Activated T-helper 1 cell treated with Interleukin-2 at 50 U/mL for 16 hours (primary cell): ENCODE results near the gene KANSL2.
"Not testable (repeated sequence)": the region's sequence is repeated elsewhere in the genome, so short reads cannot be mapped to it uniquely, and the experiment has no call there.

Experiments used
- DNase-seq: peaks from one replicate; pipeline ENCODE4 v3.0.0-alpha.2; 2020; ENCODE audit warnings: low read depth

The KANSL2 gene

DNA sequence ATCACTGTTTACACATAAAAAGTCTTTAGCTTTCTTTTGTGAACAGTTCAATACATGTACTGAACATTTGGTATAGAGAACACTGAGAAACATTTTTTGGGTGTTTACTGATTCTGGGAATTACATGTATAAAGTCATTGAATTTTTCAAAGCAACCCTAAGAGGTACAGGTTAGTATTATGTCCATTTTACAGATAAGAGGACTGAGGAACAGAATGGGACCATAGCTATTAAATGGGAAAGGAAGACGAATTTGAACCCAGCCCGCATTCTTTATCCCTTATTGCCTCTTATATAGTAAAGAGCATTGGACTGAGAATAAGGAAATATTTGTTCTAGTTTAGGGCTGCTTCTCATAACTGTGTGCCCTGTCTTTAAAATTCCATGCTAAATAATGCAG lies 889 bp upstream of the KANSL2 start:
- DNase-seq = no peak

- not testable (repeated sequence) for DNase-seq
Measured at GRCh38 chr12:48682533-48682905, 481 bp upstream of the KANSL2 start.

- no peak for DNase-seq
Measured at GRCh38 chr12:48681399-48681709, 684 bp downstream of the KANSL2 start.

DNA sequence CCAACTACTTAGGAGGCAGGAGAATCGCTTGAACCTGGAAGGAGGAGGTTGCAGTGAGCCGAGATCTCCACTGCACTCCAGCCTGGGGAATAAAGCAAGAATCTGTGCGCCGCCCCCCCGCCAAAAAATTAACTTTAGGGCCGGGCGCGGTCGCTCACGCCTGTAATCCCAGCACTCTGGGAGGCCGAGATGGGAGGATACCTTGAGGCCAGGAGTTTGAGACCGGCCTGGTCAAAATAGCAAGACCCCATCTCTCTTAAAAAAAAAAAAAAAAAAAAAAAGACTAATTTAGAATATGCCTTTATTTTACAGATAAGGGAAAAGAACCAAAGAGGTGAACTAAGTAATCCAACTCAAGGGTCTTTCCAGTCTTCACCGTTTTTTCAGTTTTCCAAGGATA lies 1.2 kb downstream of the KANSL2 start:
- DNase-seq = no peak

- DNase-seq = no peak
Measured at GRCh38 chr12:48678551-48679185, 3.4 kb downstream of the KANSL2 start.

DNA sequence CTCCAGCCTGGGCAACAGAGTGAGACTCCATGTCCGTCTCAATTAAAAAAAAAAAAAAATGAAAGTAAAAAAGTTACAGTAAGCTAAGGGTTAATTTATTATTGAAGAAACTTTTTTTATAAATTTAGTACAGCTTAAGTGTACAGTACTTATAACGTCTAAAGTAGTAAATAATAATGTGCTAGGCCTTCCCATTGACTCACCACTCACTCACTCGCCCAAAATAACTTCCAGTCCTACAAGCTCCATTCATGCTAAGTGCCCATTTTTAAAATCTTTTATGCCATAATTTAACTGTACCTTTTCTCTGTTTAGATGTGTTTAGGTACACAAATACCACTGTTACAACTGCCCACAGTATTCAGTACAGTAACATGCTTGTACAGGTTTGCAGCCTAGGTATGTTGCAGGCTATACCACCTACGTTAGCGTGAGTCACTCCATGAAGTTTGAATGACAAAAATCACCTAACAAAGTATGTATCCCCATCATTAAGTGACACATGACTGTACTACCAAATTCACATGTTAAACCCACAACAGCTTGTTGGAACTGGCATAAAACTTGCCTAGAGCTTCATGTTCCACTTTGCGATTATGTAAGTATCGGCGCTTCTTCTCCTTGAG lies 10.7 kb downstream of the KANSL2 start:
- DNase-seq = no peak

GRCh38 chr12:48668996-48669395 lies 13.0 kb downstream of the KANSL2 start:
- DNase-seq = no peak

DNA sequence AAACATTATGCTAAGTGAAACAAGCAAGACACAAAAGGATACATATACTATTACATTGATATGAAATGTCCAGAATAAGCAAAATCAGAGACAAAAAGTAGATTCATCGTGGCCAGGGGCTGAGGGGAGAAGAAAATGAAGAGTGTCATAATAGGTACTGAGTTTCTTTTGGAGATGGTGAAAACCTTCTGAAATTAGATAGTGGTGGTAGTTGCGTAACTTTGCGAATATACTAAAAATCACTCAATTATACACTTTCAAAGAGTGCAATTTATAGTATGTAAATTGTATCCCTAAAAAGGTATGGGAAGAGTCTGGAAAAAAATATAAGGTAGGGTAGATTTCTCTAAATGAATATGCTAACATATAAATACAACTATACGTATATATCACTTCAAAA lies 22.2 kb downstream of the KANSL2 start:
- DNase-seq = no peak

GRCh38 chr12:48651681-48652080 lies 30.4 kb downstream of the KANSL2 start:
- DNase-seq = no peak

GRCh38 chr12:48645354-48645753 lies 36.7 kb downstream of the KANSL2 start:
- DNase-seq = not testable (repeated sequence)

- DNase-seq = no peak
Measured at GRCh38 chr12:48643011-48643410, 39.0 kb downstream of the KANSL2 start.

- DNase-seq = not testable (repeated sequence)
Measured at GRCh38 chr12:48641752-48642555, 40.1 kb downstream of the KANSL2 start.

- no peak for DNase-seq
Measured at GRCh38 chr12:48640854-48641253, 41.2 kb downstream of the KANSL2 start.

- no peak for DNase-seq
Measured at GRCh38 chr12:48640428-48640827, 41.6 kb downstream of the KANSL2 start.

DNA sequence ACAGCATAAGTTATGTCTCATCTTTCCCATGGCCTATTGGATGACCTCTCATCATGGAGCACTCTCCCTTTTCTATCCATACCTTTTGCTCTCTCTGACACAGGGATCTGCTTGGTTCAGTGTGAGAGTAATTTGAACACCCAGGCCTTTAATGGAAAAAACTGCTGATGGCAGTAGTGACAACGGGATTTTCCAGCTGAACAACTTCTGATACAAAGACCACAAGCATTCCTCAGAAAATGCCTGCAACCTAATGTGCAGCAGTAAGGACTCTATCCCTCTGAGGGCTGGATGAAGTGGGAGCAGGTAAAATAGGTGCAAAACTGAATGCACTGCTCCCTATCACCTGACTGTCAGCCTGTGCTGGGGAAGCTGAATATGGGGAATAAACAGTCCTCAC lies 51.0 kb downstream of the KANSL2 start:
- no peak for DNase-seq

DNA sequence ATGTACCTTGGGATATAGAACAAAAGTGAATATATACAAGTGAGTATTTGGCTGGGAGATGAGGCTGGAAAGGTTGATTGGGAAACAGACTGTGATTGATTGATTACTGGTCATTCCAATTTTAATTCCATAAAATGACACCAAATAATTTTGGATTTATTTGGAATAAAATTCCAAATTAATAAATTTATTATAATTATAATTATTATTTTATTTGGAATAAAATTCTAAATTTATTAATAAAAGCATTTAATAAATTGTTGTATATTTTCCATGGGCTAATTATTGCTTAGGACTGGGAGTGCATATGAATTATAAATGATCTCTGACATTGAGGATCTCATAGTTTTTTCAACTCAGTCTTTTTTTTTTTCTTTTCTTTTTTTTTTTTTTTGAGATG lies 51.7 kb downstream of the KANSL2 start:
- no peak for DNase-seq

DNA sequence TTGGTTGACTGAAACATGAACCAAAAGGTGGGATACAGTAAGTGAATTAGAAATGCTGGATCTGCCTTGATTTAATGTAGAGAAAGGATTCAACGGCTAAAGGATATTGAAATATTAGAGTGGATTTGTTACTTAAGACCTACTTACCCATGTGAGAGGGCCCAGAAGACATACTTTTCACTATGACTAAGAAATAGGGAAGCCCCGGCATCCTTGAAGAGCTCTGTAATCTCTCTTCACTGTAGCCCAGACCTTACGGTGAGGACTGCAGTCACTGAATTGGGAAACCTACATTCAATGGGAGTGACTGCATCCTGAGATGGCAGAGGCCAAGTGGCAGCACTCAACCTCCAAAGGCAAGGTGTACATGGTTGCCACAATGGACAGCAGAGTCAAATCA lies 52.5 kb downstream of the KANSL2 start:
- no peak for DNase-seq

GRCh38 chr12:48627556-48627955 lies 54.5 kb downstream of the KANSL2 start:
- DNase-seq = no peak

DNA sequence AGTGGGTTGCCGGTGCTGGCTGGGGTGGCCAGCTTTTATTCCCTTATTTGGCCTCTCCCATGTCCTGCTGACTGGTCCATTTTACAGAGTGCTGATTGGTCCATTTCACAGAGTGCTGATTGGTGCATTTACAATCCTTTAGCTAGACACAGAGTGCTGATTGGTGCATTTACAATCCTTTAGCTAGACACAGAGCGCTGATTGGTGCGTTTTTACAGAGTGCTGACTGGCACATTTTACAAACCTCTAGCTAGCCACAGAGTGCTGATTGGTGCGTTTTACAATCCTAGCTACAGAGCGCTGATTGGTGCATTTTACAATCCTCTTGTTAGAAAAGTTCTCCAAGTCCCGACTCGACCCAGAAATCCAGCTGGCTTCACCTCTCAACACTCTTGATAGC lies 59.0 kb downstream of the KANSL2 start:
- DNase-seq = not testable (repeated sequence)

DNA sequence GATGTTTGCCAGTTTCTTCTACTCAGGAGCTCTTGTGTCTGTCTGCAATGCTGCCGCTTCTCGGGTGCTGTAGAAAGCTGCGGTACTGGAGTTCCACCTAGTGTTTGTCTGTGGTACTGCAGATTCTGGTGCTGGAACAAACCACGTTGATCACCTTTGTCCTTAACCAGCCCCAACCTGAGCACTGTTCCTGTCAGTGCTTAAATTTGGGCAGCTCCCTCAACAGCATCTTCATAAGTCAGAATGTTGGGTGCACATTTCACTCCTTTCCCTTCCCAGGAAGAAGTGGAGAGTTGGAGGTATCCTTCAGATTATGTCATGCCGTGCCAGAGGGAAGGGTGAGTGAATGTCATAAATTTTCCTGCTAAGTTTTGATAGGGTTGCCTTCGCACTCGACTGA lies 63.5 kb downstream of the KANSL2 start:
- peak; percentile 47 for DNase-seq

DNA sequence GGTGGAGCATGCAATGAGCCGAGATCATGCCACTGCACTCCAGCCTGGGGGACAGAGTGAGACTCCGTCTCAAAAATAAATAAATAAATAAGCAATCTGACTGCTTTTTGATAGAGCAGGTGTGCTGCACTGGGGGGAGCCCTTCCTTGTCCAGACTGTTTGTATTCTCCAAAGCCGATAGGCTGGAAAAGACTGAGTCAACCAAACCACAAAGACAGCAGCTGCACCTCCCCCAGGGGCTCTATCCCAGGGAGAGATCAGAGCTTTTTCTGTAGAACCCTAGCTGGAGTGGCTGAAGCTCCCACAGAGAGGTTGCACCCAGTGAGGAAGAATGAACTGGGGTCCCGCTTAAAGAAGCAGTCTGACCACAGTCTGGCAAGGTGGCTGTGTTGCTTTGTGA lies 66.4 kb downstream of the KANSL2 start:
- no peak for DNase-seq

DNA sequence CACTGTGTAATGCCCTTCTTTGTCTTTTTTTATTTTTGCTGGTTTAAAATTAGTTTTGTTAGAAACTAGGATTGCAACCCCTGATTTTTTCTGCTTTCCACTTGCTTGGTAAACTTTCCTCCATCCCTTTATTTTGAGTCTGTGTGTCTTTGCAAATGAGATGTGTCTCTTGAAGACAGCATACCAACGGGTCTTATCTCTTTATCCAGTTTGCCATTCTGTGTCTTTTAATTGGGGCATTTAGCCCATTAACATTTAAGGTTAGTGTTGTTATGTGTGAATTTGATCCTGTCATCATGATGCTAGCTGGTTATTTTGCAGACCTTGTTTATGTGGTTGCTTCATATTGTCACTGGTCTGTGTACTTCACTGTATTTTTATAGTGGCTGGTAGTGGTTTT lies 68.7 kb downstream of the KANSL2 start:
- DNase-seq = no peak
